ENCODE measurements around the gene CACNB4. TPM values are rescaled to one million over a fixed set of nuclear protein-coding genes. Genes with fewer than 3 reads are reported as not detected.

CACNB4 gene
- total RNA-seq, 1 donor from 2014 or later: 4.9 TPM

- no peaks in the 10 kb centered on the region for H3K36me3 ChIP-seq
- no peak for TF ChIP-seq POLR2A (IDR thresholded peaks at IDR 0.05)
- TF ChIP-seq POLR2AphosphoS5 (IDR thresholded peaks at IDR 0.05; ENCODE audit: insufficient read depth in 1 of 2, low read depth in 1 of 2): no peak
- TF ChIP-seq CTCF (IDR thresholded peaks at IDR 0.05): no peak
- H3K27ac ChIP-seq: no peak overlapping the region
- H3K9me3 ChIP-seq: no peaks in the 10 kb centered on the region
- intact Hi-C loops (cut with DNase I): no loop called here
- no peak for DNase-seq (ENCODE audit: extremely low spot score in 2 of 2)
- H3K4me1 ChIP-seq: no peaks in the 10 kb centered on the region
- no peak overlapping the region for H3K4me3 ChIP-seq
- H3K27me3 ChIP-seq: no peaks in the 10 kb centered on the region
Measured at GRCh38 chr2:152055366-152056108, 43.3 kb downstream of the CACNB4 start.

- Histone ChIP-seq H3K27me3 (no peaks in the 10 kb centered on the region), H3K9me3 (no peaks in the 10 kb centered on the region), H3K27ac (no peak overlapping the region), H3K36me3 (no peaks in the 10 kb centered on the region), H3K4me1 (no peaks in the 10 kb centered on the region), H3K4me3 (no peak overlapping the region)
- no peak for TF ChIP-seq POLR2AphosphoS5 (IDR thresholded peaks at IDR 0.05; ENCODE audit: insufficient read depth in 1 of 2, low read depth in 1 of 2)
- no peak for TF ChIP-seq POLR2A (IDR thresholded peaks at IDR 0.05)
- no peak for TF ChIP-seq CTCF (IDR thresholded peaks at IDR 0.05)
- intact Hi-C loops (cut with DNase I): no loop called here
- DNase-seq (ENCODE audit: extremely low spot score in 2 of 2): no peak
Measured at GRCh38 chr2:152054593-152054992, 44.3 kb downstream of the CACNB4 start.

GRCh38 chr2:152051436-152051835 lies 47.4 kb downstream of the CACNB4 start:
- no peak for DNase-seq (ENCODE audit: extremely low spot score in 2 of 2)
- no peak overlapping the region for H3K4me3 ChIP-seq
- no peaks in the 10 kb centered on the region for H3K9me3 ChIP-seq
- intact Hi-C loops (cut with DNase I): no loop called here
- no peak overlapping the region for H3K27ac ChIP-seq
- no peak for TF ChIP-seq POLR2A (IDR thresholded peaks at IDR 0.05)
- H3K4me1 ChIP-seq: no peaks in the 10 kb centered on the region
- H3K27me3 ChIP-seq: no peaks in the 10 kb centered on the region
- H3K36me3 ChIP-seq: no peaks in the 10 kb centered on the region

GRCh38 chr2:152050915-152051314 lies 47.9 kb downstream of the CACNB4 start:
- Histone ChIP-seq H3K9me3 (no peaks in the 10 kb centered on the region), H3K4me1 (no peaks in the 10 kb centered on the region), H3K27ac (no peak overlapping the region), H3K27me3 (no peaks in the 10 kb centered on the region), H3K36me3 (no peaks in the 10 kb centered on the region), H3K4me3 (no peak overlapping the region)
- no peak for DNase-seq (ENCODE audit: extremely low spot score in 2 of 2)
- no peak for TF ChIP-seq POLR2AphosphoS5 (IDR thresholded peaks at IDR 0.05; ENCODE audit: insufficient read depth in 1 of 2, low read depth in 1 of 2)
- TF ChIP-seq CTCF (IDR thresholded peaks at IDR 0.05): no peak
- TF ChIP-seq POLR2A (IDR thresholded peaks at IDR 0.05): no peak
- intact Hi-C loops (cut with DNase I): no loop called here

- H3K4me3 ChIP-seq: no peak overlapping the region
- no peak overlapping the region for H3K27ac ChIP-seq
- no peaks in the 10 kb centered on the region for H3K4me1 ChIP-seq
- H3K9me3 ChIP-seq: no peaks in the 10 kb centered on the region
- H3K36me3 ChIP-seq: no peaks in the 10 kb centered on the region
- intact Hi-C loops (cut with DNase I): no loop called here
- DNase-seq (ENCODE audit: extremely low spot score in 2 of 2): no peak
- H3K27me3 ChIP-seq: no peaks in the 10 kb centered on the region
- TF ChIP-seq POLR2A (IDR thresholded peaks at IDR 0.05) (no peak), POLR2AphosphoS5 (IDR thresholded peaks at IDR 0.05; ENCODE audit: insufficient read depth in 1 of 2, low read depth in 1 of 2) (no peak), CTCF (IDR thresholded peaks at IDR 0.05) (no peak)
Measured at GRCh38 chr2:152050341-152050740, 48.5 kb downstream of the CACNB4 start.
